GM19238 (cell line): ENCODE data around the gene LRP10.
"Not testable (repeated sequence)": the region's sequence is repeated elsewhere in the genome, so short reads cannot be mapped to it uniquely, and the experiment has no call there.

Source experiments
- DNase-seq: peaks from one replicate; pipeline ENCODE4 v3.0.0; 2011; ENCODE audit warnings: low spot score; ENCODE audit not compliant: insufficient read length

Gene LRP10

GRCh38 chr14:22871224-22872032, at the start of gene LRP10:
Gene LRP10 (plus strand): TSS chr14:22871740. CDS start chr14:22872304, 564 bp downstream.
- peak; percentile 73 for DNase-seq

GRCh38 chr14:22822016-22822570, 49.4 kb upstream of the LRP10 start:
- no peak for DNase-seq

- DNase-seq: no peak
Measured at GRCh38 chr14:22822571-22823098, 48.9 kb upstream of the LRP10 start.

GRCh38 chr14:22824711-22825359, 46.7 kb upstream of the LRP10 start:
- no peak for DNase-seq

GRCh38 chr14:22829076-22829660, 42.4 kb upstream of the LRP10 start:
- not testable (repeated sequence) for DNase-seq

GRCh38 chr14:22829661-22830442, 41.7 kb upstream of the LRP10 start, which contains the start of gene MRPL52:
Gene MRPL52 (plus strand): TSS chr14:22829887. CDS start chr14:22829913, 26 bp downstream.
- DNase-seq: peak; percentile 84

- DNase-seq: no peak
Measured at GRCh38 chr14:22830443-22831010, 41.0 kb upstream of the LRP10 start.

GRCh38 chr14:22835505-22835904, 36.0 kb upstream of the LRP10 start:
- DNase-seq: no peak

GRCh38 chr14:22836301-22837113, 35.0 kb upstream of the LRP10 start, which contains the start of gene MMP14:
Gene MMP14 (plus strand): TSS chr14:22836585. CDS start chr14:22836818, 233 bp downstream.
- no peak for DNase-seq

- DNase-seq: no peak
Measured at GRCh38 chr14:22837114-22837749, 34.3 kb upstream of the LRP10 start.

- no peak for DNase-seq
Measured at GRCh38 chr14:22837750-22838538, 33.6 kb upstream of the LRP10 start.

- no peak for DNase-seq
Measured at GRCh38 chr14:22838631-22839041, 32.9 kb upstream of the LRP10 start.

GRCh38 chr14:22839159-22839779, 32.3 kb upstream of the LRP10 start:
- no peak for DNase-seq

GRCh38 chr14:22841311-22841710, 30.2 kb upstream of the LRP10 start:
- no peak for DNase-seq

- DNase-seq: no peak
Measured at GRCh38 chr14:22841769-22842168, 29.8 kb upstream of the LRP10 start.

- DNase-seq: no peak
Measured at GRCh38 chr14:22842211-22843122, 29.1 kb upstream of the LRP10 start.
